ENCODE measurements around the gene DCTPP1. TPM values are rescaled to one million over a fixed set of nuclear protein-coding genes. Genes with fewer than 3 reads are reported as not detected.
A peak's percentile ranks its signal among the peaks of the same experiment; 100 is the strongest.

The DCTPP1 gene
- total and polyA plus RNA-seq, 9 of the 15 experiments (the other 6 are each of a cell fraction or from before 2014, with no cell fraction given), result 45.0 to 132 (median 80.6) TPM

DNA sequence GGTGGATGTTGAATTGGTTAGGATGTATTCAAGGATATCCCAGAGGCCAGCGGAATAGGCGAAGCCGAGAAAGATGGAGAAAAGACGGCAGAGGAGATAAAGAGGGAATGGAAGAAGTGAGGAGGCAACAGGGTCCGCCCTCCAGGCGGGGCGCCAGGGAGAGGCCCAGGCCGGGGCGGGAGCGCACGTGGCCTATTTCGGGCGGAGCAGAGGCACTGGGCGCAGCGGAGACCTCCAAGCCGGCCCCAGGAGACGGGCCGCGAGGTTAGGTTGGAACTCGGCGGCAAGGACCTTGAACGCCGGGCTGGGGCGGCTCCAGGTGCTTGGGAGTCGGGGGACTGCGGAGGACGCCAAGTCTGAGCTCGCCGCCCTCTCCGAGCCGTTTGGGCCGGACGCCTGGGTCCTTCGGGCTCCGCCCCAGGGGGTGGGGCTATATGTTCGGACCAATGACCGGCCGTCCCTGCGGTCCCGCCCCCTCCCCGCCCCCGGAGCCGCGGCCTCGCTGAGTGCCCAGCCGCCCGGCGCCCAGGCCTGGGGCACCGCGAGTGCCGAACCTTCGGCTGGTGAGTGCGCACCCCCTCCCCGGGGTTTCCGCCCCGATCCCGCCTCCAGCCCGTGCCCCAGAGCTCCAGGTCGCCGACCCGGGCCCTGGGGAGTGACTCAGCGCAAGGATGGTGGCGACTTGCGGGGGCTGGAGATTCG is 22.6 kb downstream of the DCTPP1 start, which contains the start of gene ZNF771 (continued):
- TF ChIP-seq ZNF324 (CRISPR knock-in tag; IDR thresholded peaks at IDR 0.05) (no peak), ZEB2 (IDR thresholded peaks at IDR 0.05) (peak; percentile 53; the same call in 1 of the 2 replicates), ZNF79 (CRISPR knock-in tag; IDR thresholded peaks at IDR 0.05; ENCODE audit: low read depth) (no peak), ZC3H8 (IDR thresholded peaks at IDR 0.05) (no peak), TAF9B (IDR thresholded peaks at IDR 0.05; ENCODE audit: partially characterized antibody) (peak; percentile 69), ARHGAP35 (IDR thresholded peaks at IDR 0.05; ENCODE audit: partially characterized antibody) (no peak), PTTG1 (tag; IDR thresholded peaks at IDR 0.05; ENCODE audit: low read depth) (no peak), ZFPM2 (CRISPR knock-in tag; IDR thresholded peaks at IDR 0.05) (no peak), EZH2 (IDR thresholded peaks at IDR 0.05; ENCODE audit: borderline replicate concordance, low read depth, low read length) (no peak), FOS (IDR thresholded peaks at IDR 0.05; ENCODE audit: extremely low read depth, insufficient read length) (no peak), EP400 (IDR thresholded peaks at IDR 0.05) (peak; percentile 98), PCBP1 (IDR thresholded peaks at IDR 0.05; ENCODE audit: low read depth, low read length, poor library complexity, severe bottlenecking) (peak; percentile 54), ARID2 (IDR thresholded peaks at IDR 0.05) (no peak), NFATC3 (IDR thresholded peaks at IDR 0.05) (peak; percentile 85), HMG20B (CRISPR knock-in tag; IDR thresholded peaks at IDR 0.05) (no peak), ZNF174 (CRISPR knock-in tag; IDR thresholded peaks at IDR 0.05) (no peak), SOX6 (IDR thresholded peaks at IDR 0.05) (no peak), FOXK1 (CRISPR knock-in tag; IDR thresholded peaks at IDR 0.05; ENCODE audit: borderline replicate concordance) (no peak)
- TF ChIP-seq, protein P1, sequence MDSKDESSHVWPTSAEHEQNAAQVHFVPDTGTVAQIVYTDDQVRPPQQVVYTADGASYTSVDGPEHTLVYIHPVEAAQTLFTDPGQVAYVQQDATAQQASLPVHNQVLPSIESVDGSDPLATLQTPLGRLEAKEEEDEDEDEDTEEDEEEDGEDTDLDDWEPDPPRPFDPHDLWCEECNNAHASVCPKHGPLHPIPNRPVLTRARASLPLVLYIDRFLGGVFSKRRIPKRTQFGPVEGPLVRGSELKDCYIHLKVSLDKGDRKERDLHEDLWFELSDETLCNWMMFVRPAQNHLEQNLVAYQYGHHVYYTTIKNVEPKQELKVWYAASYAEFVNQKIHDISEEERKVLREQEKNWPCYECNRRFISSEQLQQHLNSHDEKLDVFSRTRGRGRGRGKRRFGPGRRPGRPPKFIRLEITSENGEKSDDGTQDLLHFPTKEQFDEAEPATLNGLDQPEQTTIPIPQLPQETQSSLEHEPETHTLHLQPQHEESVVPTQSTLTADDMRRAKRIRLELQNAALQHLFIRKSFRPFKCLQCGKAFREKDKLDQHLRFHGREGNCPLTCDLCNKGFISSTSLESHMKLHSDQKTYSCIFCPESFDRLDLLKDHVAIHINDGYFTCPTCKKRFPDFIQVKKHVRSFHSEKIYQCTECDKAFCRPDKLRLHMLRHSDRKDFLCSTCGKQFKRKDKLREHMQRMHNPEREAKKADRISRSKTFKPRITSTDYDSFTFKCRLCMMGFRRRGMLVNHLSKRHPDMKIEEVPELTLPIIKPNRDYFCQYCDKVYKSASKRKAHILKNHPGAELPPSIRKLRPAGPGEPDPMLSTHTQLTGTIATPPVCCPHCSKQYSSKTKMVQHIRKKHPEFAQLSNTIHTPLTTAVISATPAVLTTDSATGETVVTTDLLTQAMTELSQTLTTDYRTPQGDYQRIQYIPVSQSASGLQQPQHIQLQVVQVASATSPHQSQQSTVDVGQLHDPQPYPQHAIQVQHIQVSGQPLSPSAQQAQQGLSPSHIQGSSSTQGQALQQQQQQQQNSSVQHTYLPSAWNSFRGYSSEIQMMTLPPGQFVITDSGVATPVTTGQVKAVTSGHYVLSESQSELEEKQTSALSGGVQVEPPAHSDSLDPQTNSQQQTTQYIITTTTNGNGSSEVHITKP (IDR thresholded peaks at IDR 0.05; ENCODE audit: partially characterized antibody), result no peak
- TF ChIP-seq, protein P2, sequence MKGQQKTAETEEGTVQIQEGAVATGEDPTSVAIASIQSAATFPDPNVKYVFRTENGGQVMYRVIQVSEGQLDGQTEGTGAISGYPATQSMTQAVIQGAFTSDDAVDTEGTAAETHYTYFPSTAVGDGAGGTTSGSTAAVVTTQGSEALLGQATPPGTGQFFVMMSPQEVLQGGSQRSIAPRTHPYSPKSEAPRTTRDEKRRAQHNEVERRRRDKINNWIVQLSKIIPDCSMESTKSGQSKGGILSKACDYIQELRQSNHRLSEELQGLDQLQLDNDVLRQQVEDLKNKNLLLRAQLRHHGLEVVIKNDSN (CRISPR knock-in tag; IDR thresholded peaks at IDR 0.05), result peak; percentile 95
- TF ChIP-seq, protein P3, sequence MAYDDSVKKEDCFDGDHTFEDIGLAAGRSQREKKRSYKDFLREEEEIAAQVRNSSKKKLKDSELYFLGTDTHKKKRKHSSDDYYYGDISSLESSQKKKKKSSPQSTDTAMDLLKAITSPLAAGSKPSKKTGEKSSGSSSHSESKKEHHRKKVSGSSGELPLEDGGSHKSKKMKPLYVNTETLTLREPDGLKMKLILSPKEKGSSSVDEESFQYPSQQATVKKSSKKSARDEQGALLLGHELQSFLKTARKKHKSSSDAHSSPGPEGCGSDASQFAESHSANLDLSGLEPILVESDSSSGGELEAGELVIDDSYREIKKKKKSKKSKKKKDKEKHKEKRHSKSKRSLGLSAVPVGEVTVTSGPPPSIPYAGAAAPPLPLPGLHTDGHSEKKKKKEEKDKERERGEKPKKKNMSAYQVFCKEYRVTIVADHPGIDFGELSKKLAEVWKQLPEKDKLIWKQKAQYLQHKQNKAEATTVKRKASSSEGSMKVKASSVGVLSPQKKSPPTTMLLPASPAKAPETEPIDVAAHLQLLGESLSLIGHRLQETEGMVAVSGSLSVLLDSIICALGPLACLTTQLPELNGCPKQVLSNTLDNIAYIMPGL (CRISPR knock-in tag; IDR thresholded peaks at IDR 0.05), result no peak
- TF ChIP-seq, protein P4, sequence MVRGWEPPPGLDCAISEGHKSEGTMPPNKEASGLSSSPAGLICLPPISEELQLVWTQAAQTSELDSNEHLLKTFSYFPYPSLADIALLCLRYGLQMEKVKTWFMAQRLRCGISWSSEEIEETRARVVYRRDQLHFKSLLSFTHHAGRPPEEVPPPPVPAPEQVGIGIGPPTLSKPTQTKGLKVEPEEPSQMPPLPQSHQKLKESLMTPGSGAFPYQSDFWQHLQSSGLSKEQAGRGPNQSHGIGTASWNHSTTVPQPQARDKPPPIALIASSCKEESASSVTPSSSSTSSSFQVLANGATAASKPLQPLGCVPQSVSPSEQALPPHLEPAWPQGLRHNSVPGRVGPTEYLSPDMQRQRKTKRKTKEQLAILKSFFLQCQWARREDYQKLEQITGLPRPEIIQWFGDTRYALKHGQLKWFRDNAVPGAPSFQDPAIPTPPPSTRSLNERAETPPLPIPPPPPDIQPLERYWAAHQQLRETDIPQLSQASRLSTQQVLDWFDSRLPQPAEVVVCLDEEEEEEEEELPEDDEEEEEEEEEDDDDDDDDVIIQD (CRISPR knock-in tag; IDR thresholded peaks at IDR 0.05), result no peak

Measured in K562 (cell line).